GM12878 (cell line): ENCODE data around the gene TMEM252. TPM values are rescaled to one million over a fixed set of nuclear protein-coding genes. Genes with fewer than 3 reads are reported as not detected.

Experiments used
- ATAC-seq: fragments of 200-7000 bp; cut with Tn5 transposase; 3 replicates; pipeline ENCODE4 v1.9.1; 2020; ENCODE audit warnings: mild to moderate bottlenecking, moderate library complexity
- BruUV-seq: library from RNA; stranded (reverse); fragments of 400-500 nt; replicated peaks from 2 replicates; lab custom pipeline; 2021; lab: Mats Ljungman, UMichigan
- CTCF ChIA-PET: fragments of 300-600 bp; sonication (Branson Sonifier 250); formaldehyde crosslinking; extraction: SDS; loops from one replicate; lab custom pipeline; 2021; ENCODE audit warnings: inconsistent platforms; lab: Yijun Ruan, JAX
- POLR2A ChIA-PET: fragments of 350-600 bp; formaldehyde crosslinking; extraction: SDS; loops from one replicate; lab custom pipeline; 2021; ENCODE audit warnings: inconsistent platforms; lab: Charles Lee
- RAD21 ChIA-PET: fragments of 300-600 bp; sonication (Branson Sonifier 250); formaldehyde crosslinking; loops from one replicate; lab custom pipeline; 2023; ENCODE audit warnings: antibody characterized with exemption; ENCODE audit not compliant: unreplicated experiment; lab: Charles Lee
- SMC1A ChIA-PET: fragments of 300-600 bp; sonication (Branson Sonifier 250); formaldehyde crosslinking; loops from one replicate; lab custom pipeline; 2023; ENCODE audit not compliant: unreplicated experiment, uncharacterized antibody; lab: Charles Lee
- DNase-seq: peaks from one replicate; pipeline ENCODE4 v3.0.0-alpha.2; 2011; ENCODE audit warnings: low read depth, low spot score
- FAIRE-seq: peaks from 3 replicates; lab custom pipeline; 2011; peaks lifted over from hg19 to GRCh38; lab: Jason Lieb, UNC
- H2AFZ ChIP-seq: 2 replicates; pipeline ENCODE4 v1.6.0; 2011; ENCODE audit warnings: low read depth, low read length, control low read depth; ENCODE audit not compliant: control insufficient read depth
- H3K27ac ChIP-seq: 2 replicates; pipeline ENCODE4 v1.5.1; 2011; ENCODE audit warnings: control low read depth; ENCODE audit not compliant: control insufficient read depth, insufficient read depth
- H3K27me3 ChIP-seq, 2 experiments: replicated peaks in 1 of 2; 2 replicates each; pipeline versions ENCODE4 v1.6.0 to v1.6.1; 2011; ENCODE audit warnings: low read length in 1 of 2; ENCODE audit not compliant: control insufficient read depth in 2 of 2, insufficient read depth in 2 of 2
- H3K36me3 ChIP-seq, 2 experiments: 2 replicates each; pipeline ENCODE4 v1.5.1; 2011; ENCODE audit warnings: low read length in 1 of 2; ENCODE audit not compliant: control insufficient read depth in 2 of 2, insufficient read depth in 2 of 2
- H3K4me1 ChIP-seq: 2 replicates; pipeline ENCODE4 v1.6.1; 2011; ENCODE audit warnings: mild to moderate bottlenecking, low read length, moderate library complexity, mixed read lengths; ENCODE audit not compliant: control insufficient read depth, insufficient read depth
- H3K4me2 ChIP-seq: 2 replicates; pipeline ENCODE4 v1.6.0; 2011; ENCODE audit warnings: control low read depth; ENCODE audit not compliant: control insufficient read depth, insufficient read depth
- H3K4me3 ChIP-seq: fragments of 200-600 bp; sonication (generic); 2 replicates; pipeline ENCODE4 v1.5.1; 2016
- H3K79me2 ChIP-seq: 2 replicates; pipeline ENCODE4 v1.6.0; 2011; ENCODE audit warnings: low read length; ENCODE audit not compliant: control insufficient read depth, insufficient read depth
- H3K9ac ChIP-seq: 2 replicates; pipeline ENCODE4 v1.8.0; 2011; ENCODE audit warnings: low read length, control low read depth, mixed read lengths; ENCODE audit not compliant: control insufficient read depth, insufficient read depth
- H3K9me3 ChIP-seq: replicated peaks from 3 replicates; pipeline ENCODE4 v1.5.1; 2011; ENCODE audit warnings: mild to moderate bottlenecking, low read length; ENCODE audit not compliant: control insufficient read depth, insufficient read depth
- H4K20me1 ChIP-seq: 2 replicates; pipeline ENCODE4 v1.6.0; 2011; ENCODE audit not compliant: control insufficient read depth, insufficient read depth
- CHD1 ChIP-seq: IDR thresholded peaks from 2 replicates; pipeline ENCODE4 v1.6.1; 2012; ENCODE audit warnings: low read depth, low read length, improper control_type of control experiment
- IRF4 ChIP-seq: IDR thresholded peaks from 2 replicates; pipeline ENCODE4 v1.6.1; 2011; ENCODE audit warnings: low read depth, low read length
- NRF1 ChIP-seq: conservative IDR thresholded peaks from 2 replicates; pipeline ENCODE4 v1.6.1; 2011; ENCODE audit warnings: mild to moderate bottlenecking, low read depth, low read length, improper control_type of control experiment
- SREBF1 ChIP-seq: IDR thresholded peaks from 2 replicates; pipeline ENCODE4 v1.6.1; 2012; ENCODE audit warnings: mild to moderate bottlenecking, low read length
- WGBS: methylation state at CpG from one replicate; pipeline ENCODE4 v1.1.6; 2016; ENCODE audit warnings: low lambda C conversion rate; ENCODE audit not compliant: insufficient replicate concordance, insufficient coverage; ENCODE audit errors: missing lambda C conversion rate; 5-methylcytosine and 5-hydroxymethylcytosine counted together
- in situ Hi-C: fragments of 300-500 bp; cut with MboI; formaldehyde crosslinking; loops from 9 replicates; pipeline ENCODE4 v1.14.3; 2018; ENCODE audit warnings: mixed read lengths
- intact Hi-C: fragments of 100-400 bp; cut with micrococcal nuclease; formaldehyde crosslinking; loops from one replicate; pipeline ENCODE4 v1.14.2; 2022; ENCODE audit not compliant: unreplicated experiment
- polyA plus RNA-seq, 11 experiments: library from polyadenylated mRNA; depleted of rRNA in 4 of 11; unstranded in 6 of 11; stranded (reverse) in 5 of 11; fragments of >200 nt; fragmentation: Nextera tagmentation in 4 of 11; fragmentation: Illumina TruSeq in 1 of 11; extraction: Ambion mirVana in 4 of 11; extraction: Trizol in 1 of 11; gene quantifications; 1 replicate in 1 of 11; 2 replicates in 10 of 11; pipeline versions ENCODE4 v1.2.1 to v1.2.3, GENCODE V29; 2011 to 2016; ENCODE audit warnings: inconsistent platforms in 2 of 11, missing spikeins in 2 of 11, low read depth in 1 of 11
- total RNA-seq, 4 experiments: library from RNA; depleted of rRNA in 3 of 4; stranded (reverse); fragments of >200 nt in 3 of 4; fragmentation: Illumina TruSeq in 1 of 4; extraction: Trizol in 1 of 4; gene quantifications; 2 replicates each; pipeline versions ENCODE4 v1.2.1 to v1.2.3, GENCODE V29; 2013 to 2021
- TF ChIP-seq, protein P1 (sequence below): fragments of 450-650 bp; formaldehyde crosslinking; IDR thresholded peaks from 2 replicates; pipeline ENCODE4 v1.4.0; 2020; ENCODE audit warnings: mild to moderate bottlenecking, moderate library complexity
- TF ChIP-seq, protein P2 (sequence below): IDR thresholded peaks from 2 replicates; pipeline ENCODE4 v1.6.1; 2012; ENCODE audit warnings: mild to moderate bottlenecking, low read depth, low read length
- TF ChIP-seq, protein P3 (sequence below): fragments of 450-650 bp; IDR thresholded peaks from 2 replicates; pipeline ENCODE4 v1.6.1; 2018; ENCODE audit warnings: mild to moderate bottlenecking, low read depth, moderate library complexity; ENCODE audit not compliant: partially characterized antibody
- TF ChIP-seq, protein P4 (sequence below): fragments of 450-650 bp; IDR thresholded peaks from 2 replicates; pipeline ENCODE4 v1.6.1; 2014; ENCODE audit warnings: mild to moderate bottlenecking

TMEM252 gene
- total and polyA plus RNA-seq, 10 of the 15 experiments (the other 5 are each of a cell fraction or from before 2014, with no cell fraction given), result not detected

DNA sequence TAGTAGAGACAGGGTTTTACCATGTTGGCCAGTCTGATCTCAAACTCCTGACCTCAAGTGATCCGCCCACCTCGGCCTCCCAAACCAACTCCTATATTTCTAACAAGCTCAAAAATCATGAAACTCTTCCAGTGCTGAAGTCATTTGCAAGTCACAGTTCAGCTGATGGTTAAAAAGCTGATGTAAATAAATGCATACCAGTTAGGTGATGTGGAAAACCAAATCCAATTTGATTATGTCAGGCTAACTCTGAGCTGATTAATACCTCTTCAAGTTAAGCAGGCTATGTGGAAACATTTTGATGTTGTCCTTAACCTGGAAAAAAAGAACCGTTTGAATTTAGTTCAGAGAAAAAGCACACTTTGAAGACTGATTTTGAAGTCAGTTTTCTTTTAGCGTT is 51.0 kb downstream of the TMEM252 start:
- ChIA-PET SMC1A (no interaction called here), CTCF (no interaction called here), RAD21 (no interaction called here), POLR2A (no interaction called here)
- Histone ChIP-seq H2AFZ (no peak overlapping the region), H3K79me2 (no peaks in the 10 kb centered on the region), H3K27me3 (peaks cover 2 to 11% of the 10 kb centered on the region in 2 experiments; a peak in 3 of 4 replicates), H3K27ac (no peak overlapping the region), H3K4me1 (no peaks in the 10 kb centered on the region), H3K9me3 (no peaks in the 10 kb centered on the region; the same call in 1 of the 3 replicates), H3K4me3 (no peak overlapping the region), H4K20me1 (no peaks in the 10 kb centered on the region), H3K4me2 (no peak overlapping the region), H3K9ac (no peak overlapping the region), H3K36me3 (no peaks in the 10 kb centered on the region)
- no TSS peak for BruUV-seq
- intact Hi-C loops (no loop called here), in situ Hi-C loops (no loop called here)
- TF ChIP-seq, protein P1, sequence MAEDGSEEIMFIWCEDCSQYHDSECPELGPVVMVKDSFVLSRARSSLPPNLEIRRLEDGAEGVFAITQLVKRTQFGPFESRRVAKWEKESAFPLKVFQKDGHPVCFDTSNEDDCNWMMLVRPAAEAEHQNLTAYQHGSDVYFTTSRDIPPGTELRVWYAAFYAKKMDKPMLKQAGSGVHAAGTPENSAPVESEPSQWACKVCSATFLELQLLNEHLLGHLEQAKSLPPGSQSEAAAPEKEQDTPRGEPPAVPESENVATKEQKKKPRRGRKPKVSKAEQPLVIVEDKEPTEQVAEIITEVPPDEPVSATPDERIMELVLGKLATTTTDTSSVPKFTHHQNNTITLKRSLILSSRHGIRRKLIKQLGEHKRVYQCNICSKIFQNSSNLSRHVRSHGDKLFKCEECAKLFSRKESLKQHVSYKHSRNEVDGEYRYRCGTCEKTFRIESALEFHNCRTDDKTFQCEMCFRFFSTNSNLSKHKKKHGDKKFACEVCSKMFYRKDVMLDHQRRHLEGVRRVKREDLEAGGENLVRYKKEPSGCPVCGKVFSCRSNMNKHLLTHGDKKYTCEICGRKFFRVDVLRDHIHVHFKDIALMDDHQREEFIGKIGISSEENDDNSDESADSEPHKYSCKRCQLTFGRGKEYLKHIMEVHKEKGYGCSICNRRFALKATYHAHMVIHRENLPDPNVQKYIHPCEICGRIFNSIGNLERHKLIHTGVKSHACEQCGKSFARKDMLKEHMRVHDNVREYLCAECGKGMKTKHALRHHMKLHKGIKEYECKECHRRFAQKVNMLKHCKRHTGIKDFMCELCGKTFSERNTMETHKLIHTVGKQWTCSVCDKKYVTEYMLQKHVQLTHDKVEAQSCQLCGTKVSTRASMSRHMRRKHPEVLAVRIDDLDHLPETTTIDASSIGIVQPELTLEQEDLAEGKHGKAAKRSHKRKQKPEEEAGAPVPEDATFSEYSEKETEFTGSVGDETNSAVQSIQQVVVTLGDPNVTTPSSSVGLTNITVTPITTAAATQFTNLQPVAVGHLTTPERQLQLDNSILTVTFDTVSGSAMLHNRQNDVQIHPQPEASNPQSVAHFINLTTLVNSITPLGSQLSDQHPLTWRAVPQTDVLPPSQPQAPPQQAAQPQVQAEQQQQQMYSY, result no peak
- TF ChIP-seq, protein P2, sequence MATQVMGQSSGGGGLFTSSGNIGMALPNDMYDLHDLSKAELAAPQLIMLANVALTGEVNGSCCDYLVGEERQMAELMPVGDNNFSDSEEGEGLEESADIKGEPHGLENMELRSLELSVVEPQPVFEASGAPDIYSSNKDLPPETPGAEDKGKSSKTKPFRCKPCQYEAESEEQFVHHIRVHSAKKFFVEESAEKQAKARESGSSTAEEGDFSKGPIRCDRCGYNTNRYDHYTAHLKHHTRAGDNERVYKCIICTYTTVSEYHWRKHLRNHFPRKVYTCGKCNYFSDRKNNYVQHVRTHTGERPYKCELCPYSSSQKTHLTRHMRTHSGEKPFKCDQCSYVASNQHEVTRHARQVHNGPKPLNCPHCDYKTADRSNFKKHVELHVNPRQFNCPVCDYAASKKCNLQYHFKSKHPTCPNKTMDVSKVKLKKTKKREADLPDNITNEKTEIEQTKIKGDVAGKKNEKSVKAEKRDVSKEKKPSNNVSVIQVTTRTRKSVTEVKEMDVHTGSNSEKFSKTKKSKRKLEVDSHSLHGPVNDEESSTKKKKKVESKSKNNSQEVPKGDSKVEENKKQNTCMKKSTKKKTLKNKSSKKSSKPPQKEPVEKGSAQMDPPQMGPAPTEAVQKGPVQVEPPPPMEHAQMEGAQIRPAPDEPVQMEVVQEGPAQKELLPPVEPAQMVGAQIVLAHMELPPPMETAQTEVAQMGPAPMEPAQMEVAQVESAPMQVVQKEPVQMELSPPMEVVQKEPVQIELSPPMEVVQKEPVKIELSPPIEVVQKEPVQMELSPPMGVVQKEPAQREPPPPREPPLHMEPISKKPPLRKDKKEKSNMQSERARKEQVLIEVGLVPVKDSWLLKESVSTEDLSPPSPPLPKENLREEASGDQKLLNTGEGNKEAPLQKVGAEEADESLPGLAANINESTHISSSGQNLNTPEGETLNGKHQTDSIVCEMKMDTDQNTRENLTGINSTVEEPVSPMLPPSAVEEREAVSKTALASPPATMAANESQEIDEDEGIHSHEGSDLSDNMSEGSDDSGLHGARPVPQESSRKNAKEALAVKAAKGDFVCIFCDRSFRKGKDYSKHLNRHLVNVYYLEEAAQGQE, result no peak
- TF ChIP-seq NRF1, result no peak
- TF ChIP-seq SREBF1, result no peak
- no peak for TF ChIP-seq CHD1
- TF ChIP-seq, protein P3, sequence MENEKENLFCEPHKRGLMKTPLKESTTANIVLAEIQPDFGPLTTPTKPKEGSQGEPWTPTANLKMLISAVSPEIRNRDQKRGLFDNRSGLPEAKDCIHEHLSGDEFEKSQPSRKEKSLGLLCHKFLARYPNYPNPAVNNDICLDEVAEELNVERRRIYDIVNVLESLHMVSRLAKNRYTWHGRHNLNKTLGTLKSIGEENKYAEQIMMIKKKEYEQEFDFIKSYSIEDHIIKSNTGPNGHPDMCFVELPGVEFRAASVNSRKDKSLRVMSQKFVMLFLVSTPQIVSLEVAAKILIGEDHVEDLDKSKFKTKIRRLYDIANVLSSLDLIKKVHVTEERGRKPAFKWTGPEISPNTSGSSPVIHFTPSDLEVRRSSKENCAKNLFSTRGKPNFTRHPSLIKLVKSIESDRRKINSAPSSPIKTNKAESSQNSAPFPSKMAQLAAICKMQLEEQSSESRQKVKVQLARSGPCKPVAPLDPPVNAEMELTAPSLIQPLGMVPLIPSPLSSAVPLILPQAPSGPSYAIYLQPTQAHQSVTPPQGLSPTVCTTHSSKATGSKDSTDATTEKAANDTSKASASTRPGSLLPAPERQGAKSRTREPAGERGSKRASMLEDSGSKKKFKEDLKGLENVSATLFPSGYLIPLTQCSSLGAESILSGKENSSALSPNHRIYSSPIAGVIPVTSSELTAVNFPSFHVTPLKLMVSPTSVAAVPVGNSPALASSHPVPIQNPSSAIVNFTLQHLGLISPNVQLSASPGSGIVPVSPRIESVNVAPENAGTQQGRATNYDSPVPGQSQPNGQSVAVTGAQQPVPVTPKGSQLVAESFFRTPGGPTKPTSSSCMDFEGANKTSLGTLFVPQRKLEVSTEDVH, result no peak
- TF ChIP-seq, protein P4, sequence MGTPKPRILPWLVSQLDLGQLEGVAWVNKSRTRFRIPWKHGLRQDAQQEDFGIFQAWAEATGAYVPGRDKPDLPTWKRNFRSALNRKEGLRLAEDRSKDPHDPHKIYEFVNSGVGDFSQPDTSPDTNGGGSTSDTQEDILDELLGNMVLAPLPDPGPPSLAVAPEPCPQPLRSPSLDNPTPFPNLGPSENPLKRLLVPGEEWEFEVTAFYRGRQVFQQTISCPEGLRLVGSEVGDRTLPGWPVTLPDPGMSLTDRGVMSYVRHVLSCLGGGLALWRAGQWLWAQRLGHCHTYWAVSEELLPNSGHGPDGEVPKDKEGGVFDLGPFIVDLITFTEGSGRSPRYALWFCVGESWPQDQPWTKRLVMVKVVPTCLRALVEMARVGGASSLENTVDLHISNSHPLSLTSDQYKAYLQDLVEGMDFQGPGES, result no peak
- TF ChIP-seq IRF4, result no peak
- FAIRE-seq (no peak), DNase-seq (no peak), ATAC-seq (no peak)
- 43% methylated on average over 4 of the region's 4 CpGs for WGBS
